ENCODE measurements around the gene LYPD5. TPM values are rescaled to one million over a fixed set of nuclear protein-coding genes. Genes with fewer than 3 reads are reported as not detected.

LYPD5 gene
- total RNA-seq, 1 donor from 2014 or later, result not detected

DNA sequence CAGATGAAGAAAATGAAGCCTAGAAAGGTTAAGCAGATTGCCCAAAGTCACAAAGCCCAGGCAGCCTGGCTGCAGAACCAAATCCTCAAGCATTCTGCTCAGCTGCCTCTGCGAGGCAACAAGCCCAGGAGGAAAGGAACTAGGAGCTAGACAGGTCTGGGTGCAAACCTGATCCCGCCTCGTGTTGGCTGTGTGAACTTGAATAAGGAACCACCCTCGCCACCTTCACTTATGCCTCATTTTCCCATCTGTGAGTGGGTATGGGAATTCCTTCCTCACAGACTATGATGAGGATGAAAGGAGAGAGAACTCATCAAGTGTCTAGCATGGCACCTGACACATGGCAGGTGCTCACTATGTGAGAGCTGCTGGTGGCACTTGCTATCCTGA lies 54.0 kb downstream of the LYPD5 start:
- DNase-seq (ENCODE audit: low read depth, low spot score), result no peak
- H3K4me1 Mint-ChIP-seq, result peaks cover 19% of the 10 kb centered on the region
- H3K27me3 Mint-ChIP-seq (ENCODE audit: low read depth), result no peaks in the 10 kb centered on the region
- H3K9me3 Mint-ChIP-seq, result no peaks in the 10 kb centered on the region
- peaks cover 40% of the 10 kb centered on the region for H3K36me3 Mint-ChIP-seq (ENCODE audit: low read depth)
- TF ChIP-seq, protein P1, sequence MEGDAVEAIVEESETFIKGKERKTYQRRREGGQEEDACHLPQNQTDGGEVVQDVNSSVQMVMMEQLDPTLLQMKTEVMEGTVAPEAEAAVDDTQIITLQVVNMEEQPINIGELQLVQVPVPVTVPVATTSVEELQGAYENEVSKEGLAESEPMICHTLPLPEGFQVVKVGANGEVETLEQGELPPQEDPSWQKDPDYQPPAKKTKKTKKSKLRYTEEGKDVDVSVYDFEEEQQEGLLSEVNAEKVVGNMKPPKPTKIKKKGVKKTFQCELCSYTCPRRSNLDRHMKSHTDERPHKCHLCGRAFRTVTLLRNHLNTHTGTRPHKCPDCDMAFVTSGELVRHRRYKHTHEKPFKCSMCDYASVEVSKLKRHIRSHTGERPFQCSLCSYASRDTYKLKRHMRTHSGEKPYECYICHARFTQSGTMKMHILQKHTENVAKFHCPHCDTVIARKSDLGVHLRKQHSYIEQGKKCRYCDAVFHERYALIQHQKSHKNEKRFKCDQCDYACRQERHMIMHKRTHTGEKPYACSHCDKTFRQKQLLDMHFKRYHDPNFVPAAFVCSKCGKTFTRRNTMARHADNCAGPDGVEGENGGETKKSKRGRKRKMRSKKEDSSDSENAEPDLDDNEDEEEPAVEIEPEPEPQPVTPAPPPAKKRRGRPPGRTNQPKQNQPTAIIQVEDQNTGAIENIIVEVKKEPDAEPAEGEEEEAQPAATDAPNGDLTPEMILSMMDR (conservative IDR thresholded peaks at IDR 0.05), result no peak
- H3K27ac Mint-ChIP-seq (ENCODE audit: unreplicated experiment), result no peak overlapping the region
- no peak overlapping the region for H3K4me3 Mint-ChIP-seq

DNA sequence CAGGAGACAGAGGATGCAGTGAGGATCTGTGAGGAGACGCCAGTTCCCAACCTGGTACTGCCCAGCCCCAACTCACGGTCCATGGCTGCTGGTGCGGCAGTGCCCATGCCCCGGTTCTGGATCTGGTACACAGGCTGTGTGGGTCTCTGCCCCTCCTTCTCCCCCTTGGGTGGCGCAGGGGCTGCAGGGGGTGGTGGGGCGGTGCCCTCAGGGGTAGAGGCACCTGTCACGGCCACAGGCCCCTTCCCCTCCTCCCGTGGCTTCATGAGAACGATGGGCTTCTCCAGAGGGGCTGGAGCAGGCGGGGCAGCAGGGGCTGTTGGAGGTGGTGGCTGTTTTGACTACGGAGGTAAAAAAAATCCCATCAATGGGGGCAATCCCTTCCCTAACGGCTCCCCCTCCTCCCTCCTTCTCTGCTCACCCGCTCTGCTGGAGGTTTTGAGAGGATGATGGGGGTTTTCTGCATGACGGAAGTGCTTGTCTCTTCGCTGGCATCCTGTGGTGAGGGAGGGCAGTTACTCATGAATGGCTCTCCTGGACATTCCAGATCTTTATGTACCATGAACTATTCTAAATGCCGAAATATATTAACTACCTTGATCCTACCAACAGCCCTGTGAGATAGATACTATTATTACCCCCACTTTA lies 54.6 kb downstream of the LYPD5 start:
- Mint-ChIP-seq H3K9me3 (no peaks in the 10 kb centered on the region), H3K27me3 (ENCODE audit: low read depth) (no peaks in the 10 kb centered on the region), H3K4me1 (peaks cover 14% of the 10 kb centered on the region), H3K27ac (ENCODE audit: unreplicated experiment) (no peak overlapping the region), H3K4me3 (no peak overlapping the region), H3K36me3 (ENCODE audit: low read depth) (peaks cover 37% of the 10 kb centered on the region)
- no peak for DNase-seq (ENCODE audit: low read depth, low spot score)
- TF ChIP-seq, protein P1 (conservative IDR thresholded peaks at IDR 0.05), result no peak

Other genes with a start within 250 kb of the LYPD5 start
- 79.4 and 82.0 TPM in 2 replicates for gene XRCC1, start 226.9 kb downstream of the LYPD5 start, total RNA-seq
- gene PINLYP, start 226.6 kb downstream of the LYPD5 start, total RNA-seq, result 9.5 and 11.7 TPM in 2 replicates
- 52.9 and 53.5 TPM in 2 replicates for gene IRGQ, start 206.3 kb downstream of the LYPD5 start, total RNA-seq
- gene ZNF576, start 205.9 kb downstream of the LYPD5 start, total RNA-seq, result 18.3 and 19.7 TPM in 2 replicates
- 0.41 and 0.51 TPM in 2 replicates for gene SRRM5, start 190.4 kb downstream of the LYPD5 start, total RNA-seq
- gene ZNF428, start 182.8 kb downstream of the LYPD5 start, total RNA-seq, result 114 and 117 TPM in 2 replicates
- gene CADM4, start 162.6 kb downstream of the LYPD5 start, total RNA-seq, result 74.4 and 78.5 TPM in 2 replicates
- 31.4 and 33.6 TPM in 2 replicates for gene PLAUR, start 132.3 kb downstream of the LYPD5 start, total RNA-seq
- gene IRGC, start 86.4 kb downstream of the LYPD5 start, total RNA-seq, result not detected in 2 replicates
- gene SMG9, start 47.5 kb downstream of the LYPD5 start, total RNA-seq, result 87.0 and 87.6 TPM in 2 replicates
- gene KCNN4, start 21.5 kb downstream of the LYPD5 start, total RNA-seq, result 2.2 and 2.8 TPM in 2 replicates
- gene ZNF283, start 24.9 kb upstream of the LYPD5 start, total RNA-seq, result 13.6 and 14.7 TPM in 2 replicates
- gene ZNF404, start 81.5 kb upstream of the LYPD5 start, total RNA-seq, result 3.5 and 3.8 TPM in 2 replicates
- 21.6 and 22.9 TPM in 2 replicates for gene ZNF45, start 132.8 kb upstream of the LYPD5 start, total RNA-seq
- 11.6 and 14.3 TPM in 2 replicates for gene ZNF221, start 148.8 kb upstream of the LYPD5 start, total RNA-seq
- gene ZNF155, start 181.7 kb upstream of the LYPD5 start, total RNA-seq, result 8.8 and 11.9 TPM in 2 replicates
- 6.0 and 6.5 TPM in 2 replicates for gene ZNF230, start 200.5 kb upstream of the LYPD5 start, total RNA-seq
- 7.6 and 8.1 TPM in 2 replicates for gene ZNF222, start 222.9 kb upstream of the LYPD5 start, total RNA-seq
- 5.8 and 7.6 TPM in 2 replicates for gene ZNF223, start 249.6 kb upstream of the LYPD5 start, total RNA-seq

Data from neural crest cell (in vitro differentiated cells).